HG03457 (cell line): ENCODE measurements around the gene SLAMF1.
"Not testable (repeated sequence)": the region's sequence is repeated elsewhere in the genome, so short reads cannot be mapped to it uniquely, and the experiment has no call there.

Experiments
- ATAC-seq: cut with Tn5 transposase; IDR thresholded peaks from one replicate; pipeline ENCODE4 v1.9.1; 2021; ENCODE audit warnings: moderate number of reproducible peaks; ENCODE audit not compliant: unreplicated experiment

SLAMF1 gene

GRCh38 chr1:160665330-160666078 lies 18.7 kb upstream of the SLAMF1 start:
- ATAC-seq, result no peak

DNA sequence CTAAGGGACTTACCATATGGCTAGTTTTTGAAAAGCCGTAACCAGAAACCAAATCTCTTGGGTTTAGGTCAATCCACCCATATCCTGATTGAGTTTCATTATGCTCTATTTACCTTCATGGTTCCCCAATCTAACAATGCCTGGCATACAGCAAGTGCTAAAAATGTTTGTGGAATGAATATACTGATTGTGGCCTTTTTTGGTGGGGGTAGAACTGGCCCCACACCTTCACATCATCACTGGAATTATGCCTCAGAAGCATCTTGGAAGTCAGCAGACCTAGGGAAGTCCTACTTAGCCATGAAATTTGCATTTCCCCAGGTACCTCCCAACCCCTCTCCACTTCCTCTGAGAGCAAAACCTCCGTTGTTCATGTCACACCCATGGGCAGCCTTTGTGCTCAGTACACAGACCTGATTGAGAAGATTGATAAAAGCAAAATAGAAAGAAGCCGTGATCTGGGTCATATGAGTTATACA lies 17.8 kb upstream of the SLAMF1 start:
- ATAC-seq, result peak; percentile 42

DNA sequence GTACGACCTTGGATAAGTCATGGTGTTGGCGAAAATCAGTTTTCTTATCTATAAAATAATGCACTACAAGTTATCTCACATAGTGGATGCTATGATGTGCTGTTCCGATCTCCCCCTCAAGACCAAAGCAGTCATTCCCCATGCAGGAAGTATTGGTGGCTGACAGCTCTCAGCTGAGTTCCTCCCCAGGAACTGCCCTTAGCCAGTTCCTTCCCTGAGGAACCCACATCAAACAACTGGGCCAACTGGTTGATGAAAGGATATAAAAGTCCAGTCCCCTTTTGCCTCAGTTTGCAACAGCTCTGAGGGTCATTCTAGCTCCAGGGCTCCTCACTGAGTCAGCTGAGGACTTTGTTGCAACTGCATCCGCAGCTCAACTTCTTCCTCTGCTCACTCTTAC lies 16.1 kb upstream of the SLAMF1 start:
- ATAC-seq, result no peak

- ATAC-seq, result no peak
Measured at GRCh38 chr1:160659566-160659965, 12.7 kb upstream of the SLAMF1 start.

GRCh38 chr1:160658814-160659193 lies 12.0 kb upstream of the SLAMF1 start:
- ATAC-seq, result no peak

DNA sequence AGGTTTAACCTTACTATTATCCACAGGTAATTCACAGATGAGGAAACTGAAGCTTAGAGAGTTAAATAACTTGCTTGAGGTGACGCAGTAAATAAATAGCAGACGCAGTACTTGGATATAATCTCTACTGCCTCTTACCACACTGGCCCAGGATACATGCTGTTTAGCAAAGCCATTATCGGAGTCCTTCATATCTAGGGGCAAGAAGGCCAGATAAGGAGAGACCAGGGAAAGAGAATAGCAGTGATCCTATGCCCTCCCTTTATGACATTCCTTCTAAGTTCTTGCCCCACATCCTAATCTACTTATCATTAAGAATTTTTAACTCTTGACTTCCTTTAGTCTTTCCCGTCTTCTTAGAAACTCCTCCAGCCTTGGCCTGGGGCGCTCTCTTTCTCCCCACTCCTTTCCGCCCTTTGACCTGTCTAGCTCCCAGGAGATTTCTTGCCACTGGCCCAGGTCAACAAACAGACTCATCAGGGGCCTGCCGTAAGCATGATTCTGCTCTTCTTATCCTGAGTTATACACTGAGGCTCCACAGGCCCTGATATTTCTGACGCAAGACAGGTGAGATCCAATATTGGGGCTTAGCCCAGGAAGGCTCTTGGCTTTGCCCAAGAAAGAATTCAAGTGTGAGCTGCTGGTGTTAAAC lies 11.4 kb upstream of the SLAMF1 start:
- no peak for ATAC-seq

DNA sequence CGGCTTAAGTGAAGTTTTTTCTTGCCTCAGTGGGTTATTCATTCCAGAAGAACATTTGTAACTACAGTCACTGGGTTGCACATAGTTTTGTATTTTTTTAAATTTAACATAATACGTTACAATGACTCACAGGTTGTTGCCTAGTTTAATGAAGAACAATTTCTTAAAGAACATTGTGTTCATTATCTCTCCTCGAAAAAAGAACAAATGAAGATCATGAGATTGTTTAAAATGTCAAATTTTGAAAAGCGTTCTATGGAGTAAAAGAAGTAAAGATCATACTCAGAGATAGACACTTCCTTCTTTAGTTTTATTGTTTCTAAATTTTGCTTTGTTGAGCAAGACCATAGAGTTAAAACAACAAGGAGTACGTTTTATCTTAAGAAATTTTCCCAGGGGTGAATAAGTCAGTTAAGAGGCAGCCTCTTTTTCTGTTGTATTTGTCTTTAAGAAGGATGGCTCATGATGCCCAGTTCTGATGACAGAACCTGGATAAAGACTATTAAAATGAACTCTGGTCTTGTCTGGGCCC lies 10.5 kb upstream of the SLAMF1 start:
- ATAC-seq, result no peak

DNA sequence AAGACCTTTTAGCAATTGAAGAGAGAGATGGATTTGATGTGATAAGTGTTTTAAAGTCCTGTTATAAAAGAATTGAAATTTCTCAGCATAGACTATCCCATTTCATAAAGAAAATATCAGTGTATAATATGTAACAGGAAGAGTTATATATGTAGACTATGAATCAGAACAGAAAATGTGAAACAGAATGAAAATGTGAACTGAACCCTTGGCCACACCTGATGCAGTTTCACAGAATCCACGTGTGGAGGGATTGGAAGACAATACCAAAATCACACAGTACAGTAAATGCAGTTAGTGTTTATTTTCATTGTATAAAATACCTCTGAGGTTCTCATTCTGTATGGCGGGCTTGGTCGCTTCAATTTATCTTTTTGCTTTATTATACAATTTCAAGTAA lies 9.9 kb upstream of the SLAMF1 start:
- ATAC-seq, result no peak

- no peak for ATAC-seq
Measured at GRCh38 chr1:160653620-160654016, 6.8 kb upstream of the SLAMF1 start.

- no peak for ATAC-seq
Measured at GRCh38 chr1:160652924-160653619, 6.2 kb upstream of the SLAMF1 start.

GRCh38 chr1:160652065-160652641 lies 5.3 kb upstream of the SLAMF1 start:
- ATAC-seq, result not testable (repeated sequence)

- ATAC-seq, result no peak
Measured at GRCh38 chr1:160651433-160652064, 4.7 kb upstream of the SLAMF1 start.

DNA sequence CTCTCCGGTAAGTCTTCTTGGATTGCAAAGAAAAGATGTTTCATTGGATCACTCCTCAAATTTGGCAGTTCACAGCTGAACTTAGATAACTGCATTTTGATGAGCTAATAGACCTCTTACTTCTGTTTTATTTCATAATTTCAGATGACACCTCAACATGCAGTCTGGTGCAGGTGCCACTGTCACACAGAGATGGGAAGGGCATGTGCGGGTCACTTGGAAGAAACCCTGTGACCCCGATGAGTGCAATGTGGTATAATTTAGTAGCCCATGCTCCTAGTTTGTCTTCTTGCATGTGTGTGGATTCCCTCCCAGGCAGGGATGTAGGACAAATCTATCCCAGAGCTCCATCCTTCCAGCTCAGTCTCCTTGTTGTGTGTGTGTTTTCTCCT lies 481 bp upstream of the SLAMF1 start:
- peak; percentile 5 for ATAC-seq

DNA sequence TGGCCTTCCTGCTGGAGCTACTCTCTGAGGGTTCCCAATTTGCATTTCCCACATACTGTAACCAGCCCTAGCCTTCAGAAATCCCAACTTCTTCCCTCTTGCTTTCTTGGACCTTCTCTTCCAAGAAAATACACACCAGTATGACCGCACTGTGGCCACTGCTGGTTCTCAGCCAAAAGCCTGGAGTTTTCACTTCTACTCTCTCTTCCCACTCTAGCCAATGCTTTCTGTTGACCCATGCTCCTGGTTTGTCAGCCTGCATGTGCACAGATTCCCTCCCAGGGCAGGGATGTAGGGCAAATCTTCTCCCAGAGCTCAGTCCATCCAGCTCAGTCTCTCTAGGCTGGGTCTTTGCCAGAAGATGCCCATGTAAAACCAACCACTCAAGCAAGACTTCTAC lies 664 bp downstream of the SLAMF1 start:
- no peak for ATAC-seq

- ATAC-seq, result no peak
Measured at GRCh38 chr1:160645386-160646130, 1.3 kb downstream of the SLAMF1 start.

DNA sequence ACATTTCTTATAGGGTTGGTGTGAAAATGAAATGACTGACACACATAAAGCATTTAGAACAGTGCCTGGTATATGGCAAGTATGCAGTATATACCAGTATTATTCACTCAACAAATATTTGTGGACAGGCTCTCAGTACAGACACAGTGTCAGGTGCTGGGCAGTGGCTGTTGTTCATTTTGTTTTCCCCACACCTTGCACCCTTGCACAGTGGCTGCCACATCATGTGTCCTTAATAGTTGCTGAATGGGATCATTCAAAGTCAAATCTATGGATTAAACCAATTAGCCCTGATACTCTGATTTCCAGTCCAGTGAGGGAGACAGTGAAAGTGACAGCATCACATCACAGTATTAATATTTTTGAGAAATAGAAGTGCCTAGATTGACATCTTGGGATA lies 2.4 kb downstream of the SLAMF1 start:
- no peak for ATAC-seq

DNA sequence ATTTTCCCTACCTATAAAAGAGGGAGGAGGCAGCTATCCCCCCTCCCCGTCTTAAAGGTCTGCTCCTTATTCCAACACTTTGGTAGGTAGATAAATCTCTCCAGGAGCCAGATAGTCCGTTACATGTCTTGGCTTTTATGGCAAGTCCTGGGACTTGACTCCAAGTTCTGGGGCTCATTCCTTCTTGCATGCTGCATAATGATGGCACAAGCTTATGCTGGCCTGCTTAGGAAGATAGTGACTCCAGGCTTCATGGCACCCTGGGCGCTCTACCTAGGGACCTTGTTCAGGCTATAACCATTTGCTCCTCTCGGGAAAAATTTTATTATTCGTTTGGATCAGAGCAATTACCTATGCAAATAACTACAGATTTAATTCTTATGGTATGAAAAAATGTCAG lies 3.7 kb downstream of the SLAMF1 start:
- ATAC-seq, result no peak

GRCh38 chr1:160642281-160642644 lies 4.6 kb downstream of the SLAMF1 start:
- no peak for ATAC-seq

GRCh38 chr1:160641323-160642280 lies 5.2 kb downstream of the SLAMF1 start:
- no peak for ATAC-seq
